A549 (cell line): ENCODE data around the gene USF1. TPM values are rescaled to one million over a fixed set of nuclear protein-coding genes. Genes with fewer than 3 reads are reported as not detected.
"Not testable (repeated sequence)": the region's sequence is repeated elsewhere in the genome, so short reads cannot be mapped to it uniquely, and the experiment has no call there.

Source experiments
- ATAC-seq, 2 experiments: fragments of 200-7000 bp in 1 of 2; fragments of >200 bp in 1 of 2; cut with Nextera tagmentation in 1 of 2; cut with Tn5 transposase in 1 of 2; 3 replicates each; pipeline versions ENCODE4 v1.8.0 to v1.9.1; 2018 to 2020; ENCODE audit warnings: mild to moderate bottlenecking in 1 of 2, moderate library complexity in 1 of 2
- CTCF ChIA-PET: fragments of 300-600 bp; sonication (Branson Sonifier 250); formaldehyde crosslinking; extraction: SDS; loops from one replicate; lab custom pipeline; 2021; ENCODE audit warnings: antibody characterized with exemption, inconsistent platforms; lab: Yijun Ruan, JAX
- POLR2A ChIA-PET: fragments of 350-600 bp; formaldehyde crosslinking; extraction: SDS; loops from one replicate; lab custom pipeline; 2021; ENCODE audit warnings: antibody characterized with exemption, inconsistent platforms; lab: Yijun Ruan, JAX
- DNase-seq, 2 experiments: peaks; one replicate each; pipeline versions ENCODE4 v3.0.0 to v3.0.0-alpha.2; 2011 to 2016; ENCODE audit warnings: low read depth in 1 of 2, low spot score in 1 of 2
- FAIRE-seq: peaks from 2 replicates; lab custom pipeline; 2011; peaks lifted over from hg19 to GRCh38; lab: Jason Lieb, UNC
- H3K27ac ChIP-seq, 2 experiments: fragments of >200 bp; sonication (Bioruptor Twin); formaldehyde crosslinking; 3 replicates each; pipeline ENCODE4 v1.5.1; 2016 to 2017
- H3K4me1 ChIP-seq: fragments of >200 bp; sonication (Bioruptor Twin); formaldehyde crosslinking; 3 replicates; pipeline ENCODE4 v1.6.1; 2016
- H3K4me2 ChIP-seq: fragments of >200 bp; sonication (Bioruptor Twin); formaldehyde crosslinking; 3 replicates; pipeline ENCODE4 v1.6.1; 2016
- H3K4me3 ChIP-seq: fragments of >200 bp; sonication (Bioruptor Twin); formaldehyde crosslinking; 3 replicates; pipeline ENCODE4 v1.5.1; 2016
- H3K9me3 ChIP-seq: fragments of >200 bp; sonication (Bioruptor Twin); formaldehyde crosslinking; 3 replicates; pipeline ENCODE4 v1.6.1; 2016
- CBX2 ChIP-seq: fragments of 200-600 bp; sonication (generic); IDR thresholded peaks from 2 replicates; pipeline ENCODE4 v1.6.1; 2016; ENCODE audit warnings: low read depth, mild to moderate bottlenecking, borderline replicate concordance
- CBX8 ChIP-seq: fragments of 200-600 bp; sonication (generic); IDR thresholded peaks from 2 replicates; pipeline ENCODE4 v1.6.1; 2016
- ESRRA ChIP-seq: fragments of 150-350 bp; IDR thresholded peaks from 2 replicates; pipeline ENCODE4 v1.6.1; 2014; ENCODE audit warnings: mild to moderate bottlenecking, low read length, borderline replicate concordance
- FOXS1 ChIP-seq: fragments of 250-450 bp; sonication (Bioruptor Pico); IDR thresholded peaks from 2 replicates; pipeline ENCODE4 v1.5.0; 2020; ENCODE audit warnings: mild to moderate bottlenecking, moderate library complexity
- HEYL ChIP-seq: fragments of 250-450 bp; sonication (Bioruptor Pico); IDR thresholded peaks from 2 replicates; pipeline ENCODE4 v1.8.0; 2021; ENCODE audit warnings: mild to moderate bottlenecking, moderate library complexity
- KDM1A ChIP-seq: fragments of 200-600 bp; sonication (generic); IDR thresholded peaks from 2 replicates; pipeline ENCODE4 v1.6.1; 2016; ENCODE audit warnings: low read depth, mild to moderate bottlenecking
- NR3C1 ChIP-seq: fragments of >200 bp; sonication (Bioruptor Twin); formaldehyde crosslinking; IDR thresholded peaks from 3 replicates; pipeline ENCODE4 v1.6.1; 2017
- PHF8 ChIP-seq: fragments of 200-600 bp; sonication (generic); IDR thresholded peaks from 2 replicates; pipeline ENCODE4 v1.6.1; 2016; ENCODE audit warnings: low read depth, mild to moderate bottlenecking, antibody characterized with exemption, moderate library complexity, borderline replicate concordance
- POLR2AphosphoS2 ChIP-seq: conservative IDR thresholded peaks from 2 replicates; pipeline ENCODE4 v1.6.1; 2012; ENCODE audit warnings: low read length, improper control_type of control experiment, inconsistent platforms
- RARB ChIP-seq: fragments of 250-450 bp; sonication (Bioruptor Pico); IDR thresholded peaks from 2 replicates; pipeline ENCODE4 v1.8.0; 2021; ENCODE audit warnings: mild to moderate bottlenecking, moderate library complexity
- RCOR1 ChIP-seq: fragments of 150-350 bp; IDR thresholded peaks from 2 replicates; pipeline ENCODE4 v1.6.1; 2014; ENCODE audit warnings: antibody characterized with exemption, low read length, low read depth
- WGBS: methylation state at CpG from one replicate; pipeline ENCODE4 v1.1.6; 2017; ENCODE audit errors: missing lambda C conversion rate; 5-methylcytosine and 5-hydroxymethylcytosine counted together
- polyA plus RNA-seq, 4 experiments: library from polyadenylated mRNA; depleted of rRNA in 3 of 4; stranded (reverse); fragments of >200 nt; fragmentation: RNase III in 1 of 4; extraction: RNeasy Plus Mini Kit Qiagen cat#74134 plus additional on column Dnase treatment in 1 of 4; gene quantifications; 2 replicates in 3 of 4; 3 replicates in 1 of 4; pipeline ENCODE4 v1.2.3, GENCODE V29; 2011 to 2017
- TF ChIP-seq, protein P1 (sequence below): fragments of 450-650 bp; IDR thresholded peaks from 2 replicates; pipeline ENCODE4 v1.6.1; 2014; ENCODE audit warnings: antibody characterized with exemption
- TF ChIP-seq, protein P2 (sequence below): IDR thresholded peaks from 2 replicates; pipeline ENCODE4 v1.6.1; 2012
- TF ChIP-seq, protein P3 (sequence below): fragments of >200 bp; sonication (Bioruptor Twin); formaldehyde crosslinking; IDR thresholded peaks from 3 replicates; pipeline ENCODE4 v1.5.1; 2016
- TF ChIP-seq, protein P4 (sequence below): IDR thresholded peaks from 2 replicates; pipeline ENCODE4 v1.6.1; 2012; ENCODE audit warnings: low read depth, borderline replicate concordance

The USF1 gene
- polyA plus RNA-seq, 2 of the 4 experiments (the other 2 are of a cell fraction), result 35.5 to 60.5 TPM

GRCh38 chr1:161019751-161020495, 25.9 kb downstream of the USF1 start (continued):
- TF ChIP-seq, protein P1, sequence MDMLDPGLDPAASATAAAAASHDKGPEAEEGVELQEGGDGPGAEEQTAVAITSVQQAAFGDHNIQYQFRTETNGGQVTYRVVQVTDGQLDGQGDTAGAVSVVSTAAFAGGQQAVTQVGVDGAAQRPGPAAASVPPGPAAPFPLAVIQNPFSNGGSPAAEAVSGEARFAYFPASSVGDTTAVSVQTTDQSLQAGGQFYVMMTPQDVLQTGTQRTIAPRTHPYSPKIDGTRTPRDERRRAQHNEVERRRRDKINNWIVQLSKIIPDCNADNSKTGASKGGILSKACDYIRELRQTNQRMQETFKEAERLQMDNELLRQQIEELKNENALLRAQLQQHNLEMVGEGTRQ, result no peak
- TF ChIP-seq, all 56 proteins: peak for 0

DNA sequence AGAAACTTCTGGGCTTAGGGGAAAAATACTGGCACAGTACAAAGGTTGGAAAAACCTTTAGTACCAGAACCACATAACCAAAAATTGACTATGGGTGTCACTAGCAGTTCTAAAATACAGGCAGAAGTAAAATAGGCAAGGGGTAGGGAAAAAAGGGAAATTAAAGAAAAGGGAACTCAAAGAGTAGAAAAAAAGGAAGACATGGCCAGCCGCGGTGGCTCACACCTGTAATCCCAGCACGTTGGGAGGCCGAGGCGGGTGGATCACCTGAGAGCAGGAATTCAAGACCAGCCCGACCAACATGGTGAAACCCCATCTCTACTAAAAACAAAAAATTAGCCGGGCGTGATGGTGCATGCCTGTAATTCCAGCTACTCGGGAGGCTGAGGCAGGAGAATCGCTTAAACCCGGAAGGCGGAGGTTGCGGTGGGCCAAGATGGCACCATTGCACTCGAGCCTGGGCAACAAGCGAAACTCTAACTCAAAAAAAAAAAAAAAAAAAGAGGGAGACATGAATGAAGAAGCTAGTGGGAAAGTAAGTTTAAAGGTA, 26.6 kb downstream of the USF1 start:
- H3K9me3 ChIP-seq, H3K4me3 ChIP-seq, FAIRE-seq, DNase-seq, H3K27ac ChIP-seq, ATAC-seq: not testable (repeated sequence)
- Histone ChIP-seq H3K4me2 (peak overlapping the region; percentile 94), H3K4me1 (peaks cover 60% of the 10 kb centered on the region)
- ChIA-PET CTCF (interaction anchor here (1.0 to 3.9 kb wide), 8 partner anchors 21 to 80 kb away, joined by 3 to 17 read pairs (median 4); partner anchors contain the start of gene USF1), POLR2A (interaction anchor here (0.5 to 0.6 kb wide), 4 partner anchors 15 to 98 kb away, joined by 3 to 6 read pairs (median 3); partner anchors contain the start of genes NIT1 and PFDN2)
- WGBS, result 95% methylated on average over 15 of the region's 15 CpGs

DNA sequence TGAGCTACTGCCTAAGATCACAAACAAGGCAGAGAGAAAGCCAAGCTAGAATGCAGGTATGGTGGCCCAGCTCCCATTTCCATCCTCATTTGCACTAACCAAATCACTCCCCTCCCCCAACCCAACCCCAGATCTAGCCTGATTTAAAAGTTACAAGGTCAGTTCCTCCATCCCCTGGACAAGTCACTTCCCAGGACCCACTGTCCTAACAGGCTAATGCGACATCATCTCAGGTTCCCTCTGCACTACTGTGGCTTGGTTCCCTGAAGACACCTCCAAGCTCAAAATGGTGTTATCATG, 27.2 kb downstream of the USF1 start:
- Histone ChIP-seq H3K4me3 (no peak overlapping the region), H3K9me3 (no peaks in the 10 kb centered on the region)
- POLR2A ChIA-PET, result interaction anchor here (0.5 kb wide), 1 partner anchor 15 kb away, joined by 6 read pairs; no protein-coding TSS in a partner anchor
- TF ChIP-seq FOXS1 (CRISPR knock-in tag), result no peak
- no peak for TF ChIP-seq RARB (CRISPR knock-in tag)
- TF ChIP-seq CBX2, result no peak
- no peak for TF ChIP-seq ESRRA
- TF ChIP-seq, protein P2, sequence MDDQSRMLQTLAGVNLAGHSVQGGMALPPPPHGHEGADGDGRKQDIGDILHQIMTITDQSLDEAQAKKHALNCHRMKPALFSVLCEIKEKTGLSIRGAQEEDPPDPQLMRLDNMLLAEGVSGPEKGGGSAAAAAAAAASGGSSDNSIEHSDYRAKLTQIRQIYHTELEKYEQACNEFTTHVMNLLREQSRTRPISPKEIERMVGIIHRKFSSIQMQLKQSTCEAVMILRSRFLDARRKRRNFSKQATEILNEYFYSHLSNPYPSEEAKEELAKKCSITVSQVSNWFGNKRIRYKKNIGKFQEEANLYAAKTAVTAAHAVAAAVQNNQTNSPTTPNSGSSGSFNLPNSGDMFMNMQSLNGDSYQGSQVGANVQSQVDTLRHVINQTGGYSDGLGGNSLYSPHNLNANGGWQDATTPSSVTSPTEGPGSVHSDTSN, result no peak
- no peak for TF ChIP-seq PHF8
- no peak for TF ChIP-seq CBX8
- TF ChIP-seq, protein P1, result no peak
- TF ChIP-seq KDM1A, result no peak
- TF ChIP-seq NR3C1, result no peak
- no peak for TF ChIP-seq RCOR1
- no peak for TF ChIP-seq POLR2AphosphoS2
- TF ChIP-seq HEYL (CRISPR knock-in tag), result no peak
- TF ChIP-seq, protein P3, sequence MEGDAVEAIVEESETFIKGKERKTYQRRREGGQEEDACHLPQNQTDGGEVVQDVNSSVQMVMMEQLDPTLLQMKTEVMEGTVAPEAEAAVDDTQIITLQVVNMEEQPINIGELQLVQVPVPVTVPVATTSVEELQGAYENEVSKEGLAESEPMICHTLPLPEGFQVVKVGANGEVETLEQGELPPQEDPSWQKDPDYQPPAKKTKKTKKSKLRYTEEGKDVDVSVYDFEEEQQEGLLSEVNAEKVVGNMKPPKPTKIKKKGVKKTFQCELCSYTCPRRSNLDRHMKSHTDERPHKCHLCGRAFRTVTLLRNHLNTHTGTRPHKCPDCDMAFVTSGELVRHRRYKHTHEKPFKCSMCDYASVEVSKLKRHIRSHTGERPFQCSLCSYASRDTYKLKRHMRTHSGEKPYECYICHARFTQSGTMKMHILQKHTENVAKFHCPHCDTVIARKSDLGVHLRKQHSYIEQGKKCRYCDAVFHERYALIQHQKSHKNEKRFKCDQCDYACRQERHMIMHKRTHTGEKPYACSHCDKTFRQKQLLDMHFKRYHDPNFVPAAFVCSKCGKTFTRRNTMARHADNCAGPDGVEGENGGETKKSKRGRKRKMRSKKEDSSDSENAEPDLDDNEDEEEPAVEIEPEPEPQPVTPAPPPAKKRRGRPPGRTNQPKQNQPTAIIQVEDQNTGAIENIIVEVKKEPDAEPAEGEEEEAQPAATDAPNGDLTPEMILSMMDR, result no peak
- TF ChIP-seq, protein P4, sequence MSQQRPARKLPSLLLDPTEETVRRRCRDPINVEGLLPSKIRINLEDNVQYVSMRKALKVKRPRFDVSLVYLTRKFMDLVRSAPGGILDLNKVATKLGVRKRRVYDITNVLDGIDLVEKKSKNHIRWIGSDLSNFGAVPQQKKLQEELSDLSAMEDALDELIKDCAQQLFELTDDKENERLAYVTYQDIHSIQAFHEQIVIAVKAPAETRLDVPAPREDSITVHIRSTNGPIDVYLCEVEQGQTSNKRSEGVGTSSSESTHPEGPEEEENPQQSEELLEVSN, result no peak
- TF ChIP-seq, all 56 proteins: peak for 0
- WGBS, result 100% methylated on average over 1 of the region's 1 CpG
- Histone ChIP-seq H3K27ac (peak overlapping the region in 1 of 2 experiments; percentile 61; a peak in 3 of 6 replicates), H3K4me2 (peak overlapping the region; percentile 94; the same call in 1 of the 3 replicates), H3K4me1 (peaks cover 63% of the 10 kb centered on the region)
- DNase-seq (no peak), FAIRE-seq (no peak), ATAC-seq (no peak)
- CTCF ChIA-PET, result interaction anchor here (0.8 to 2.1 kb wide), 12 partner anchors 16 to 183 kb away, joined by 3 to 10 read pairs (median 4); partner anchors contain the start of gene USF1
